ENCODE measurements around the gene CUL9. TPM values are rescaled to one million over a fixed set of nuclear protein-coding genes. Genes with fewer than 3 reads are reported as not detected.

The CUL9 gene
- polyA plus RNA-seq, 3 donors, result 2.9 to 68.8 (median 3.8) TPM

GRCh38 chr6:43150051-43150751, 31.8 kb upstream of the CUL9 start:
- H3K4me1 Mint-ChIP-seq, result no peaks in the 10 kb centered on the region
- H3K27ac Mint-ChIP-seq, result peak overlapping the region in 1 of 7 donors; percentile 30
- no peak for DNase-seq
- H3K4me1 ChIP-seq (ENCODE audit: control insufficient read depth in 1 of 2, insufficient read depth in 2 of 2, low read length in 2 of 2), result no peaks in the 10 kb centered on the region
- no peaks in the 10 kb centered on the region for H3K9me3 ChIP-seq (replicated peaks in 1 of 2; ENCODE audit: control insufficient read depth in 1 of 2, insufficient read depth in 1 of 2, low read length in 2 of 2)
- no peaks in the 10 kb centered on the region for H3K9me3 Mint-ChIP-seq
- H3K27me3 Mint-ChIP-seq (ENCODE audit: low read depth in 3 of 3), result peaks cover 0 to 6% (median 0%) of the 10 kb centered on the region in 3 donors
- 98% methylated on average over 5 of the region's 7 CpGs for WGBS (ENCODE audit: insufficient coverage)
- H3K27me3 ChIP-seq (ENCODE audit: control insufficient read depth in 2 of 2, insufficient read depth in 2 of 2, low read length in 2 of 2), result no peaks in the 10 kb centered on the region
- H4K20me1 ChIP-seq (ENCODE audit: insufficient read depth, low read length), result no peaks in the 10 kb centered on the region
- intact Hi-C loops (cut with micrococcal nuclease), result no loop called here
- H3K36me3 ChIP-seq (replicated peaks in 1 of 2; ENCODE audit: control insufficient read depth in 1 of 2, insufficient read depth in 2 of 2, low read length in 2 of 2), result no peaks in the 10 kb centered on the region
- no peak overlapping the region for H2AFZ ChIP-seq (ENCODE audit: insufficient read depth, low read depth, low read length, poor library complexity, severe bottlenecking)
- H3K4me3 ChIP-seq (replicated peaks in 1 of 3; ENCODE audit: low read depth in 2 of 3, low read length in 3 of 3), result no peak overlapping the region
- H3K9ac ChIP-seq (ENCODE audit: insufficient read depth, low read length, poor library complexity, severe bottlenecking), result no peak overlapping the region
- no peaks in the 10 kb centered on the region for H3K79me2 ChIP-seq (ENCODE audit: insufficient read depth, low read length)
- H3K4me3 Mint-ChIP-seq, result no peak overlapping the region
- TF ChIP-seq, protein P1, sequence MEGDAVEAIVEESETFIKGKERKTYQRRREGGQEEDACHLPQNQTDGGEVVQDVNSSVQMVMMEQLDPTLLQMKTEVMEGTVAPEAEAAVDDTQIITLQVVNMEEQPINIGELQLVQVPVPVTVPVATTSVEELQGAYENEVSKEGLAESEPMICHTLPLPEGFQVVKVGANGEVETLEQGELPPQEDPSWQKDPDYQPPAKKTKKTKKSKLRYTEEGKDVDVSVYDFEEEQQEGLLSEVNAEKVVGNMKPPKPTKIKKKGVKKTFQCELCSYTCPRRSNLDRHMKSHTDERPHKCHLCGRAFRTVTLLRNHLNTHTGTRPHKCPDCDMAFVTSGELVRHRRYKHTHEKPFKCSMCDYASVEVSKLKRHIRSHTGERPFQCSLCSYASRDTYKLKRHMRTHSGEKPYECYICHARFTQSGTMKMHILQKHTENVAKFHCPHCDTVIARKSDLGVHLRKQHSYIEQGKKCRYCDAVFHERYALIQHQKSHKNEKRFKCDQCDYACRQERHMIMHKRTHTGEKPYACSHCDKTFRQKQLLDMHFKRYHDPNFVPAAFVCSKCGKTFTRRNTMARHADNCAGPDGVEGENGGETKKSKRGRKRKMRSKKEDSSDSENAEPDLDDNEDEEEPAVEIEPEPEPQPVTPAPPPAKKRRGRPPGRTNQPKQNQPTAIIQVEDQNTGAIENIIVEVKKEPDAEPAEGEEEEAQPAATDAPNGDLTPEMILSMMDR (IDR thresholded peaks at IDR 0.05), result no peak
- H3K27ac ChIP-seq (ENCODE audit: low read depth in 1 of 2, low read length in 2 of 2), result no peak overlapping the region
- H3K36me3 Mint-ChIP-seq, result no peaks in the 10 kb centered on the region
- H3K4me2 ChIP-seq (replicated peaks; ENCODE audit: extremely low read depth, low read length, poor library complexity, severe bottlenecking), result no peak overlapping the region

DNA sequence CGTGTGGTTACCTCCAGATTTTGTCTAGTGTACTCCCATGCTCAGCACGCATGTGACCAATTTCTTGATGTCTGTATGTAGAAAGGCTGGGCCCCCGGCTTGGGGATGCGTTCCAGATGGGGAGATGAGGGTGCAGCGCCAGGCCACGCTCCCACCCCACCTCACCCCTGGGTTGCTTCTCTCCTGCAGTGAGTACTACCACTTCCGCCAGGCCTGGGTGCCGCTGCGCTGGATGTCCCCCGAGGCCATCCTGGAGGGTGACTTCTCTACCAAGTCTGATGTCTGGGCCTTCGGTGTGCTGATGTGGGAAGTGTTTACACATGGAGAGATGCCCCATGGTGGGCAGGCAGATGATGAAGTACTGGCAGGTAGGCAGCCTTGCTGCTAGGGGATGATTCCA, 22.4 kb upstream of the CUL9 start:
- H3K36me3 ChIP-seq (replicated peaks in 1 of 2; ENCODE audit: control insufficient read depth in 1 of 2, insufficient read depth in 2 of 2, low read length in 2 of 2), result no peaks in the 10 kb centered on the region
- Mint-ChIP-seq H3K4me1 (no peaks in the 10 kb centered on the region), H3K9me3 (no peaks in the 10 kb centered on the region), H3K27me3 (ENCODE audit: low read depth in 3 of 3) (peaks cover 0 to 2% (median 2%) of the 10 kb centered on the region in 3 donors), H3K27ac (peak overlapping the region in 1 of 7 donors; percentile 43), H3K4me3 (no peak overlapping the region), H3K36me3 (no peaks in the 10 kb centered on the region)
- 93% methylated on average over 2 of the region's 11 CpGs for WGBS (ENCODE audit: insufficient coverage)
- H3K4me2 ChIP-seq (replicated peaks; ENCODE audit: extremely low read depth, low read length, poor library complexity, severe bottlenecking), result no peak overlapping the region
- H3K9me3 ChIP-seq (replicated peaks in 1 of 2; ENCODE audit: control insufficient read depth in 1 of 2, insufficient read depth in 1 of 2, low read length in 2 of 2), result no peaks in the 10 kb centered on the region
- no peak overlapping the region for H3K4me3 ChIP-seq (replicated peaks in 1 of 3; ENCODE audit: low read depth in 2 of 3, low read length in 3 of 3)
- TF ChIP-seq, protein P1 (IDR thresholded peaks at IDR 0.05), result no peak
- H3K79me2 ChIP-seq (ENCODE audit: insufficient read depth, low read length), result no peaks in the 10 kb centered on the region
- H4K20me1 ChIP-seq (ENCODE audit: insufficient read depth, low read length), result no peaks in the 10 kb centered on the region
- no peaks in the 10 kb centered on the region for H3K27me3 ChIP-seq (ENCODE audit: control insufficient read depth in 2 of 2, insufficient read depth in 2 of 2, low read length in 2 of 2)
- intact Hi-C loops (cut with micrococcal nuclease), result no loop called here
- H2AFZ ChIP-seq (ENCODE audit: insufficient read depth, low read depth, low read length, poor library complexity, severe bottlenecking), result peak overlapping the region; percentile 29
- H3K9ac ChIP-seq (ENCODE audit: insufficient read depth, low read length, poor library complexity, severe bottlenecking), result no peak overlapping the region
- H3K27ac ChIP-seq (ENCODE audit: low read depth in 1 of 2, low read length in 2 of 2), result no peak overlapping the region
- H3K4me1 ChIP-seq (ENCODE audit: control insufficient read depth in 1 of 2, insufficient read depth in 2 of 2, low read length in 2 of 2), result no peaks in the 10 kb centered on the region
- no peak for DNase-seq

Measured in CD14-positive monocyte (primary cell).